HepG2 (cell line): Measurements from ENCODE around the gene NIPAL3. TPM values are rescaled to one million over a fixed set of nuclear protein-coding genes. Genes with fewer than 3 reads are reported as not detected.

Experiments
- ATAC-seq: fragments of 200-7000 bp; cut with Tn5 transposase; 3 replicates; pipeline ENCODE4 v1.9.1; 2020; ENCODE audit warnings: mild to moderate bottlenecking, moderate library complexity
- BruUV-seq: library from RNA; stranded (reverse); fragments of 400-500 nt; replicated peaks from 2 replicates; lab custom pipeline; 2021; lab: Mats Ljungman, UMichigan
- CTCF ChIA-PET: fragments of 300-600 bp; formaldehyde crosslinking; extraction: SDS; loops from one replicate; lab custom pipeline; 2021; ENCODE audit warnings: low total read pairs, inconsistent platforms, low intra/inter-chr PET ratio; lab: Yijun Ruan, JAX
- POLR2A ChIA-PET: fragments of 350-600 bp; sonication (Branson Sonifier 250); formaldehyde crosslinking; loops from one replicate; lab custom pipeline; 2020; ENCODE audit warnings: antibody characterized with exemption, inconsistent platforms; lab: Yijun Ruan, JAX
- DNase-seq: peaks from one replicate; pipeline ENCODE4 v3.0.0-alpha.2; 2015; ENCODE audit warnings: low spot score
- FAIRE-seq: peaks from 3 replicates; lab custom pipeline; 2011; peaks lifted over from hg19 to GRCh38; lab: Jason Lieb, UNC
- H2AFZ ChIP-seq: one replicate; pipeline ENCODE4 v1.6.1; 2011; ENCODE audit warnings: low read length, inconsistent platforms
- H3K27ac ChIP-seq: fragments of 300-600 bp; 3 replicates; pipeline ENCODE4 v1.8.0; 2011; ENCODE audit warnings: mixed run types, mild to moderate bottlenecking, mixed read lengths, low read length, inconsistent platforms; ENCODE audit not compliant: insufficient read depth; ENCODE audit errors: extremely low read length
- H3K27me3 ChIP-seq, 2 experiments: fragments of 200-600 bp in 1 of 2; 2 replicates in 1 of 2; 3 replicates in 1 of 2; pipeline versions ENCODE4 v1.6.0 to v1.8.0; 2011; ENCODE audit warnings: low read length in 2 of 2, mild to moderate bottlenecking in 2 of 2, moderate library complexity in 2 of 2, inconsistent platforms in 1 of 2; ENCODE audit not compliant: insufficient read depth in 2 of 2, control insufficient read depth in 1 of 2
- H3K36me3 ChIP-seq, 2 experiments: fragments of 200-600 bp in 1 of 2; replicated peaks in 1 of 2; 2 replicates in 1 of 2; 3 replicates in 1 of 2; pipeline versions ENCODE4 v1.5.1 to v1.8.0; 2011; ENCODE audit warnings: low read length in 2 of 2, inconsistent platforms in 1 of 2; ENCODE audit not compliant: insufficient read depth in 2 of 2, control insufficient read depth in 1 of 2
- H3K4me1 ChIP-seq: 2 replicates; pipeline ENCODE4 v1.5.1; 2012; ENCODE audit warnings: low read length, inconsistent platforms; ENCODE audit not compliant: insufficient read depth
- H3K4me2 ChIP-seq: 2 replicates; pipeline ENCODE4 v1.6.0; 2011; ENCODE audit warnings: low read depth, low read length, inconsistent platforms
- H3K4me3 ChIP-seq, 3 experiments: fragments of 200-600 bp in 1 of 3; sonication (generic), shearing (Covaris generic) in 1 of 3; replicated peaks in 1 of 3; 2 replicates each; pipeline ENCODE4 v1.5.1; 2011 to 2016; ENCODE audit warnings: low read length in 3 of 3, inconsistent platforms in 2 of 3, low read depth in 2 of 3, mild to moderate bottlenecking in 2 of 3, control low read depth in 1 of 3, mixed read lengths in 1 of 3; ENCODE audit not compliant: insufficient read depth in 1 of 3
- H3K79me2 ChIP-seq: one replicate; pipeline ENCODE4 v1.6.1; 2011; ENCODE audit warnings: low read length, inconsistent platforms; ENCODE audit not compliant: insufficient read depth
- H3K9ac ChIP-seq: 2 replicates; pipeline ENCODE4 v1.6.0; 2011; ENCODE audit warnings: mild to moderate bottlenecking, low read depth, low read length, inconsistent platforms; ENCODE audit not compliant: insufficient read depth
- H3K9me3 ChIP-seq: 2 replicates; pipeline ENCODE4 v1.5.1; 2012; ENCODE audit warnings: mild to moderate bottlenecking, low read length
- H4K20me1 ChIP-seq: 2 replicates; pipeline ENCODE4 v1.6.0; 2011; ENCODE audit warnings: inconsistent platforms, mild to moderate bottlenecking, low read length, moderate library complexity; ENCODE audit not compliant: insufficient read depth
- CEBPG ChIP-seq: IDR thresholded peaks from 2 replicates; pipeline ENCODE4 v1.6.1; 2016
- KAT2B ChIP-seq: fragments of 150-350 bp; IDR thresholded peaks from 2 replicates; pipeline ENCODE4 v1.6.1; 2014; ENCODE audit warnings: low read depth, low read length, borderline replicate concordance
- MAFF ChIP-seq: IDR thresholded peaks from 2 replicates; pipeline ENCODE4 v1.6.1; 2011; ENCODE audit warnings: low read depth, low read length, improper control_type of control experiment
- RORA ChIP-seq: sonication (generic); formaldehyde crosslinking; IDR thresholded peaks from 2 replicates; pipeline ENCODE4 v1.5.0; 2020; ENCODE audit warnings: mild to moderate bottlenecking, missing genetic modification reagents, moderate library complexity
- SAP130 ChIP-seq: IDR thresholded peaks from 2 replicates; pipeline ENCODE4 v1.6.1; 2016; ENCODE audit warnings: low read depth
- STAT5B ChIP-seq: sonication (generic); formaldehyde crosslinking; IDR thresholded peaks from 2 replicates; pipeline ENCODE4 v1.4.0; 2020; ENCODE audit warnings: missing genetic modification reagents
- ZFX ChIP-seq: sonication (generic); formaldehyde crosslinking; IDR thresholded peaks from 2 replicates; pipeline ENCODE4 v1.4.0; 2020; ENCODE audit warnings: mild to moderate bottlenecking, low read depth, missing genetic modification reagents, moderate library complexity
- ZKSCAN8 ChIP-seq: IDR thresholded peaks from 2 replicates; pipeline ENCODE4 v1.6.1; 2016; ENCODE audit warnings: borderline replicate concordance, missing genetic modification reagents, missing compliant biosample characterization
- ZNF75D ChIP-seq: sonication (generic); formaldehyde crosslinking; IDR thresholded peaks from 2 replicates; pipeline ENCODE4 v1.8.1; 2023; ENCODE audit warnings: missing genetic modification reagents, mild to moderate bottlenecking, borderline replicate concordance
- ZNF800 ChIP-seq: sonication (generic); formaldehyde crosslinking; IDR thresholded peaks from 2 replicates; pipeline ENCODE4 v1.4.0; 2020; ENCODE audit warnings: missing genetic modification reagents
- ZSCAN5A ChIP-seq: sonication (generic); formaldehyde crosslinking; IDR thresholded peaks from 2 replicates; pipeline ENCODE4 v1.8.0; 2022; ENCODE audit warnings: mild to moderate bottlenecking, missing genetic modification reagents, borderline replicate concordance
- WGBS: methylation state at CpG from one replicate; pipeline ENCODE4 v1.1.6; 2017; ENCODE audit warnings: low lambda C conversion rate; 5-methylcytosine and 5-hydroxymethylcytosine counted together
- in situ Hi-C: cut with HindIII; loops from 2 replicates; pipeline ENCODE4 v1.10.0; 2017; ENCODE audit warnings: low pct_unique_long_range_greater_than_20kb; ENCODE audit not compliant: extremely low pct_ligation_motif_present
- intact Hi-C: fragments of 100-400 bp; cut with micrococcal nuclease; formaldehyde crosslinking; loops from one replicate; pipeline ENCODE4 v1.10.0; 2022; ENCODE audit not compliant: unreplicated experiment
- polyA plus RNA-seq, 8 experiments: library from polyadenylated mRNA; depleted of rRNA in 3 of 8; stranded (reverse) in 7 of 8; unstranded in 1 of 8; fragments of >200 nt; fragmentation: Illumina TruSeq in 4 of 8; extraction: Trizol in 4 of 8; gene quantifications; 2 replicates each; pipeline versions ENCODE4 v1.2.1 to v1.2.3, GENCODE V29; 2011 to 2016; ENCODE audit warnings: low read depth in 4 of 8, missing spikeins in 1 of 8, mixed read lengths in 1 of 8; ENCODE audit not compliant: insufficient read depth in 1 of 8
- total RNA-seq, 5 experiments: library from RNA; depleted of rRNA; stranded (reverse); fragments of >200 nt; fragmentation: Illumina TruSeq; extraction: Trizol; gene quantifications; 2 replicates each; pipeline ENCODE4 v1.2.3, GENCODE V29; 2016; ENCODE audit warnings: low read depth in 1 of 5
- TF ChIP-seq, protein P1 (sequence below): sonication (generic); formaldehyde crosslinking; IDR thresholded peaks from 2 replicates; pipeline ENCODE4 v1.4.0; 2020; ENCODE audit warnings: mild to moderate bottlenecking, low read depth, missing genetic modification reagents
- TF ChIP-seq, protein P2 (sequence below): IDR thresholded peaks from 2 replicates; pipeline ENCODE4 v1.6.1; 2012; ENCODE audit warnings: inconsistent platforms

Gene NIPAL3
- total and polyA plus RNA-seq, 2 of the 13 experiments (the other 11 are each of a cell fraction or from before 2014, with no cell fraction given): 5.6 to 8.6 TPM

DNA sequence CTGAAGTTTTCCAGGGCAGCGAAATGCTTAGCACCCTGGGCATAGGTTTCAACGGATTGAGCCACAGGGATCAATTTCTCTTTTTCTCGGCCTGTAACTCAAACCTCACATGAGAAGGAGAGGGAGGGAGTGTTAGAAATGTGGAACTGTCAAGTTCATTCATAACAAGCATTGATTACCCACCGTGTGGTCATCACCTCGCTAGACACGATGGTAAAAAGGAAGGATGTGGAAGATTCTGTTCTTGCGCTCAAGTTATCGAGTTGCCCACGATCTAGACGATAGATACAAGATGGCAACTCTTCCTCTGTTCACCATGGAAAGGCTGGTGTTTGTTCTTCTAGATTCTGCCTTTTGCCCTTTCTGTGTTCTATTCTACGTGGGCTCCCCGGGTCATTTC lies 83.0 kb downstream of the NIPAL3 start:
- ATAC-seq (no peak), FAIRE-seq (no peak), DNase-seq (no peak)
- in situ Hi-C loops (no loop called here), intact Hi-C loops (no loop called here)
- TF ChIP-seq ZSCAN5A: no peak
- TF ChIP-seq, protein P1, sequence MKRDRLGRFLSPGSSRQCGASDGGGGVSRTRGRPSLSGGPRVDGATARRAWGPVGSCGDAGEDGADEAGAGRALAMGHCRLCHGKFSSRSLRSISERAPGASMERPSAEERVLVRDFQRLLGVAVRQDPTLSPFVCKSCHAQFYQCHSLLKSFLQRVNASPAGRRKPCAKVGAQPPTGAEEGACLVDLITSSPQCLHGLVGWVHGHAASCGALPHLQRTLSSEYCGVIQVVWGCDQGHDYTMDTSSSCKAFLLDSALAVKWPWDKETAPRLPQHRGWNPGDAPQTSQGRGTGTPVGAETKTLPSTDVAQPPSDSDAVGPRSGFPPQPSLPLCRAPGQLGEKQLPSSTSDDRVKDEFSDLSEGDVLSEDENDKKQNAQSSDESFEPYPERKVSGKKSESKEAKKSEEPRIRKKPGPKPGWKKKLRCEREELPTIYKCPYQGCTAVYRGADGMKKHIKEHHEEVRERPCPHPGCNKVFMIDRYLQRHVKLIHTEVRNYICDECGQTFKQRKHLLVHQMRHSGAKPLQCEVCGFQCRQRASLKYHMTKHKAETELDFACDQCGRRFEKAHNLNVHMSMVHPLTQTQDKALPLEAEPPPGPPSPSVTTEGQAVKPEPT: no peak
- TF ChIP-seq KAT2B: no peak
- Histone ChIP-seq H3K4me1 (peaks cover 27% of the 10 kb centered on the region), H3K36me3 (no peaks in the 10 kb centered on the region), H3K4me3 (no peak overlapping the region), H3K27me3 (no peaks in the 10 kb centered on the region; a peak in 1 of 5 replicates), H4K20me1 (no peaks in the 10 kb centered on the region), H3K9ac (no peak overlapping the region), H3K9me3 (no peaks in the 10 kb centered on the region), H3K4me2 (no peak overlapping the region), H3K79me2 (peaks cover 2% of the 10 kb centered on the region), H2AFZ (no peak overlapping the region), H3K27ac (no peak overlapping the region)
- POLR2A ChIA-PET: no interaction called here
- no TSS peak for BruUV-seq
- WGBS: 34% methylated on average over 12 of the region's 12 CpGs
- CTCF ChIA-PET: no interaction called here

- H3K4me3 ChIP-seq: no peak overlapping the region
- DNase-seq (no peak), ATAC-seq (no peak), FAIRE-seq (no peak)
- no peak overlapping the region for H3K9ac ChIP-seq
- BruUV-seq: no TSS peak
- POLR2A ChIA-PET: interaction anchor here (1.4 kb wide), 1 partner anchor 10 kb away, joined by 5 read pairs; no protein-coding TSS in a partner anchor
- WGBS: 68% methylated on average over 5 of the region's 5 CpGs
- no peaks in the 10 kb centered on the region for H3K36me3 ChIP-seq
- no peaks in the 10 kb centered on the region for H3K9me3 ChIP-seq
- in situ Hi-C loops (no loop called here), intact Hi-C loops (loop anchor here (5.0 to 10.0 kb wide), 2 partner anchors 57 to 86 kb away; partner anchors contain the start of genes NCMAP, NIPAL3 and STPG1)
- H3K4me1 ChIP-seq: peaks cover 38% of the 10 kb centered on the region
- no peaks in the 10 kb centered on the region; a peak in 1 of 5 replicates for H3K27me3 ChIP-seq
- H3K27ac ChIP-seq: no peak overlapping the region
- no peak overlapping the region for H3K4me2 ChIP-seq
- H2AFZ ChIP-seq: no peak overlapping the region
- peaks cover 10% of the 10 kb centered on the region for H3K79me2 ChIP-seq
- H4K20me1 ChIP-seq: no peaks in the 10 kb centered on the region
- CTCF ChIA-PET: no interaction called here
- TF ChIP-seq STAT5B: no peak
- no peak for TF ChIP-seq ZFX (CRISPR knock-in tag)
- no peak for TF ChIP-seq ZNF800 (CRISPR knock-in tag)
- TF ChIP-seq ZKSCAN8: no peak
- TF ChIP-seq MAFF: peak; percentile 65
- TF ChIP-seq, protein P2, sequence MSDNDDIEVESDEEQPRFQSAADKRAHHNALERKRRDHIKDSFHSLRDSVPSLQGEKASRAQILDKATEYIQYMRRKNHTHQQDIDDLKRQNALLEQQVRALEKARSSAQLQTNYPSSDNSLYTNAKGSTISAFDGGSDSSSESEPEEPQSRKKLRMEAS: no peak
- TF ChIP-seq SAP130 (CRISPR knock-in tag): no peak
- TF ChIP-seq RORA (CRISPR knock-in tag): no peak
- no peak for TF ChIP-seq ZNF75D (CRISPR knock-in tag)
- TF ChIP-seq CEBPG (CRISPR knock-in tag): no peak
Measured at GRCh38 chr1:24500448-24501048, 84.9 kb downstream of the NIPAL3 start.
